Effector memory CD8-positive, alpha-beta T cell (primary cell): ENCODE data around the gene SLC38A8.

Experiments
- ATAC-seq: fragments of 150-1000 bp; cut with Tn5 transposase; replicated peaks from 2 replicates; pipeline ENCODE4 v1.10.0; 2021; ENCODE audit warnings: mild to moderate bottlenecking, moderate library complexity
- DNase-seq, 3 experiments: peaks; one replicate each; pipeline ENCODE4 v3.0.0; 2021
- H3K27ac Mint-ChIP-seq, 2 donors: one replicate each; pipeline ENCODE4 v1.8.0; 2022; ENCODE audit warnings: mild to moderate bottlenecking in 2 of 2, mixed read lengths in 2 of 2, moderate library complexity in 2 of 2
- H3K27me3 Mint-ChIP-seq, 2 donors: one replicate each; pipeline ENCODE4 v1.8.0; 2022; ENCODE audit warnings: mixed read lengths in 2 of 2
- H3K36me3 Mint-ChIP-seq: one replicate; pipeline ENCODE4 v1.8.0; 2022; ENCODE audit warnings: mild to moderate bottlenecking, moderate library complexity, mixed read lengths; ENCODE audit not compliant: insufficient read depth
- H3K4me1 Mint-ChIP-seq, 2 donors: one replicate each; pipeline ENCODE4 v1.8.0; 2022; ENCODE audit warnings: low read depth in 2 of 2, mixed read lengths in 2 of 2
- H3K4me3 Mint-ChIP-seq, 2 donors: one replicate each; pipeline ENCODE4 v1.8.0; 2022; ENCODE audit warnings: mild to moderate bottlenecking in 2 of 2, mixed read lengths in 2 of 2, moderate library complexity in 2 of 2
- H3K9me3 Mint-ChIP-seq, 2 donors: one replicate each; pipeline ENCODE4 v1.8.0; 2022; ENCODE audit warnings: mixed read lengths in 2 of 2
- total RNA-seq, 9 experiments: gene quantifications; one replicate each; lab custom pipeline; 2026; lab: John Stamatoyannopoulos, UW

Gene SLC38A8
- total RNA-seq: 0 to 0.39 (median 0.06) reads per million in 9 experiments

DNA sequence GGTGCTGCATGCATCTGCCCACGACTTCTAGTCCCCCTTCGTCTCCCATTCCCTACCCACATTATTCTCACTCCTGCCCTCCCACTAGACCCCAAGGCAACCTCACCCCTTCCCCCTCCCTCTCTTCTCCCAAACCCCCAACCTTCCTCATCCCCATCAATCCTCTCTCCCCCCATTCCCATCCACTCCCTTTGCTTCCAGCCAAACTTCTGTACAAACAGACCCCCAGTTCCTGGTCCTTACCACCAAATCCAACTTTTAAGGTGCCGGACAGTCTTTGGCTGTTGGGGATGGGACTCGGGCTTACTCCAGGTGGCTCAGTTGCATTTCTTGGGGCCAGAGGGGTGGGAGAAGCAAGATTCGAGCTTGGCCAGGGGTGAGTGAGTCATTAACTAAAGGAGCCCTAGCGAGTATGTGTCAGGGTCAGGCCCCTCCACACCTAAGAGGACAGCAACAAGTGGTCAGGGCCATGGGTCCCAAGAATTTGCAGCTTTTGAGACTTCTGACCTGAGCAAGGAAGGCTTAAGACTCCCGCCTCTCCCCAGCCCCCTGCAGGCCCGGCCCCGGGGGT, at the start of gene SLC38A8:
TSS of gene SLC38A8 (minus strand) at position 488 of the 571 bp plus-strand sequence. CDS start 638 bp downstream, outside the sequence.
- DNase-seq: no peak
- Mint-ChIP-seq H3K27me3 (peaks cover 13 to 47% of the 10 kb centered on the region in 2 donors), H3K4me1 (peaks cover 0 to 6% of the 10 kb centered on the region in 2 donors), H3K27ac (peak within 1 kb of the TSS in 1 of 2 donors; percentile 57), H3K9me3 (no peaks in the 10 kb centered on the region), H3K36me3 (no peaks in the 10 kb centered on the region), H3K4me3 (no peak within 1 kb of the TSS)
- no peak for ATAC-seq

DNA sequence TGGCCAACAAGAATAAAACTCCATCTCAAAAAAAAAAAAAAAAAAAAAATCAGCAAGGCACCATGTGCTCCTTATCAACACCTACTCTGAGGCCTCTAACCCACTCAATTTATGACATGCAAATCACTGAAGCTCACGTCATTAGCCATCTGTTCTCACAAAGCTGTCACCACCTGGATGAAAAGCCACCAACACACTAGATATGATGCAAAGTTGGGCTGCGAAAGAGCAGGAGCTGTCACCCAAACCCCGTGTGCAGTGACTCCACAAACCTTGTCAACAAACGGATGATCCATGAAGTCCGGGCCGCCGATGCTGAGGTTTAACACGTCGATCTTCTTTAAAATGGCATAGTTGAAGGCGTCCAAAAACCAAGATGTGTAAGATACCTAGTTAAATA, 48.9 kb upstream of the SLC38A8 start:
- no peak for ATAC-seq

DNA sequence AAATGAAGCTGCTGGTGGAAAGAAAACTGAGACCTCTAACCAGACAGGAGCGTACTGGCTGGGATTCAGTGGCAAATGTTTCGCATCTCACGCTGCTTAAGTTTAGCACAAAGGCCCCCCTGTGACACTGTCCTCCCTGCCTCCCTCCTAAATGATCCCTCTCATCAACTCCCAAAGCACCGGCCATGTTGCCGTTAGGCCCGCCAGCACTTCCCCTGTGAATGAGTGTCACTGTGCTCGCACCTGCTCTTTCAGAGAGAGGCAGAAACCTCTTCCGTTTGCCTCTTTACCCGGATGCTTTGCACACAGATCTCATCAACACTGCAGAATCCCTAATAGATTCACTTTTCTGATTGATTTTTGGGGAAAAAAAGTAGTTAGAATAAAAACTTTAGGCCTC, 47.6 kb upstream of the SLC38A8 start:
- H3K27me3 Mint-ChIP-seq: no peaks in the 10 kb centered on the region
- ATAC-seq (no peak), DNase-seq (no peak)
- H3K27ac Mint-ChIP-seq: peak overlapping the region in 1 of 2 donors; percentile 79
- H3K4me1 Mint-ChIP-seq: peaks cover 19 to 27% of the 10 kb centered on the region in 2 donors
- no peaks in the 10 kb centered on the region for H3K9me3 Mint-ChIP-seq
- peaks cover 93% of the 10 kb centered on the region for H3K36me3 Mint-ChIP-seq
- H3K4me3 Mint-ChIP-seq: no peak overlapping the region

More for the DNA sequence above, 48.9 kb upstream of the SLC38A8 start:
- Mint-ChIP-seq H3K36me3 (peaks cover 92% of the 10 kb centered on the region), H3K4me3 (no peak overlapping the region), H3K4me1 (peaks cover 15 to 20% of the 10 kb centered on the region in 2 donors), H3K9me3 (no peaks in the 10 kb centered on the region), H3K27me3 (no peaks in the 10 kb centered on the region), H3K27ac (no peak overlapping the region)
- no peak for DNase-seq

DNA sequence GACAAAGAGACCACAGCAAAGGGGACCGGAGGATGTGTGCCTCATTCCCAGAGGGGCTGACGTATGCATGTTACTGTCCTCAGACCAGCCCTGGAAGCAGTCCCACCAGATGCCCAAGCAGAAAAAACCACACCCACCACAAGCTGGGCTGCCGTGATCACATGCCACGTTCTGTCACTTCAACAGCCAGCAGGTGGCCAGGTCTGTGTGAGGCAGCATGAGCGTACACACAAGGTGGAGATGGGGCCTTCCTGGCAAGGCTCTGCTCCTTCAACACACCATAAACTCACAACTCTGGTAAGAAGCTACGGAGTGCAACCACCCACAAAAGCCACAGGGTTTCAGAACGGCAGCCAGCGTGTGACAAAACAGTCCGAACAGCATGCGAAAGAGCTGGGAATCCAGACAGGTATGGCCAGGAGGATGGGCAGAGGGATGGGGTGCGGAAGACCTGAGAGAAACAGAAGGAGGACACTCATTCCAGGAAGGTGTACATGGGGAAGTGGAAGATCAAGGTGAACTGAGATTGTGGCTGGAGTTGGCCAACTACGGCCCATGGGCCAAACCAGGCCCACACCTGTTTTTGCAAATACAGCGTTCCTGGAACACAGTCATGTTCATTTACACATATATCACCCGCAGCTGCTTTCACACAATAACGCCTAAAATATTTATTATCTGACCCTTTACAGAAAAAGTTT, 46.2 kb upstream of the SLC38A8 start:
- Mint-ChIP-seq H3K4me1 (peaks cover 23 to 32% of the 10 kb centered on the region in 2 donors), H3K9me3 (no peaks in the 10 kb centered on the region), H3K27me3 (no peaks in the 10 kb centered on the region), H3K36me3 (peaks cover 87% of the 10 kb centered on the region), H3K27ac (peak overlapping the region; percentile 79 to 81), H3K4me3 (no peak overlapping the region)
- peak; percentile 60 for ATAC-seq
- peak; percentile 14 to 38 (median 21) for DNase-seq

DNA sequence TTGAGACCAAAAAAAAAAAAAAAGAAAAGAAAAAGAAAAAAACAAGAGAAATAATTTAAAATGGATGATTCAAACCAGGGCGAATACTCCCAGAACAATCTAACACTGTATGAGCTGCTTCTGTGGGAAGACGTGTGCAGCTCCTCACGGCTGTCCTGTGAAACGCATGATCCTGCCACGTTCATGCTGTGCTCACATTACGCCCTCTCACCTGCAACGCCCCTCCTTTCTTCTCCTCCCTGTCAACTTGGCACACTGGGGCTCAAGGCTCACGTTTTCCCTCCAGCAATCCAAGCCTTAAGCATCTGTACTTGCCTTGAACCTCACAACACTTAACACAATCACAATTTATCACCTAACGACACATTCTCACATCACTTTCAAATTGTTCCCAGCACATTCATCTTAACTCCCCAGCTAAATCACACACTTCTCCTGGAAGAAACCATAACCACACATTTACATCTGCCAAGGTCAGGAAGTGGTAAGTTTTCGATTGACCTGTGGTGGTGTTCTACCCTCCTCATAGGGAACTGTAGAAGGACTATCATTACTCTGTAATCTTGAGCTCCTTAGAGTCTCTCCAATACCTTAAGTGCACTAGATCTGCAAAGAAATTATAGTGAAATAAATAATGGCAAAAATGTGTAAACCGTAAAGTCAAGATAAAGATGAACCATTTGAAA, 45.0 kb upstream of the SLC38A8 start:
- no peaks in the 10 kb centered on the region for H3K27me3 Mint-ChIP-seq
- H3K4me3 Mint-ChIP-seq: no peak overlapping the region
- no peaks in the 10 kb centered on the region for H3K9me3 Mint-ChIP-seq
- peaks cover 23 to 32% of the 10 kb centered on the region in 2 donors for H3K4me1 Mint-ChIP-seq
- H3K27ac Mint-ChIP-seq: no peak overlapping the region
- H3K36me3 Mint-ChIP-seq: peaks cover 82% of the 10 kb centered on the region
- ATAC-seq (no peak), DNase-seq (no peak)

DNA sequence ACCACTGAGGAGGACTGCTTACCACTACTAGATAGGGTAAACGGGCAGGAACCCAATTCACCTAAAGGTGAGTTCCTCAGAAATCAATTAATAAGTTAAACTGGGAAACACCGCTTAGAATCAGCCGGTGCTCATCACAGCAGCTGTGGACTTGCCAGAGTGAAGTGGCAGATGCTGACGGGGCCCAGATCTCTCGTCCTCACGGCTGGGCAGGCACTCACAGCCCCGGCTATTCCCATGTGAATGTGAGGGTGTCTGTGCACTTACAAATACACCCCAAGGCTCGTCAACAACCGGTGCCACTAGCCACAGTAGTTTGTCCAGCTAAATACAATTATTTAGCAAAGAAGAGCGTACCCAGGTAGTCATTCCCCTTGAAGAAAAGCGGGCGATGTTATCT, 44.4 kb upstream of the SLC38A8 start:
- Mint-ChIP-seq H3K4me1 (peaks cover 23 to 32% of the 10 kb centered on the region in 2 donors), H3K27me3 (no peaks in the 10 kb centered on the region), H3K4me3 (no peak overlapping the region), H3K9me3 (no peaks in the 10 kb centered on the region), H3K27ac (no peak overlapping the region), H3K36me3 (peaks cover 77% of the 10 kb centered on the region)
- ATAC-seq: no peak
- no peak for DNase-seq

DNA sequence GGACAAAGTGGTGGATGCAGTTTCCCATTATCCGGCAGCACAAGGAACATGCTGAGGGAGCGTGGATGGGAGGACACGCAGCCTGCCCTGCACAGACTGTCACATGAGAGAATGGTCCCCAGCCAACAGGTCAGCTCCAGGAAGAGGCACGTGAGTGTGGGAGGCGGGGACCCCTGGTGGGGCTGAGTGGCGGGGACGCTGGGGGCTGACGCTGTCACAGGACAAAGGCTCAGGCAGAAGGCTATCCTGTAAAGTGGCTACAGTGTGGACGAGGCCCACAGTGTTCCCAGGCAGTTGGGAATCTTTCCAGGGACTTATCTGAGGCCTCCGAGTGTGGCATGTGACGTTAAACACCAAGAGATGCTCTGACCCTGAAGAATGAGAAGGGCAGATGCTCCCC, 43.7 kb upstream of the SLC38A8 start:
- DNase-seq: no peak
- H3K4me1 Mint-ChIP-seq: peaks cover 23 to 32% of the 10 kb centered on the region in 2 donors
- no peaks in the 10 kb centered on the region for H3K9me3 Mint-ChIP-seq
- ATAC-seq: no peak
- H3K4me3 Mint-ChIP-seq: no peak overlapping the region
- no peaks in the 10 kb centered on the region for H3K27me3 Mint-ChIP-seq
- peaks cover 77% of the 10 kb centered on the region for H3K36me3 Mint-ChIP-seq
- H3K27ac Mint-ChIP-seq: peak overlapping the region in 1 of 2 donors; percentile 18

DNA sequence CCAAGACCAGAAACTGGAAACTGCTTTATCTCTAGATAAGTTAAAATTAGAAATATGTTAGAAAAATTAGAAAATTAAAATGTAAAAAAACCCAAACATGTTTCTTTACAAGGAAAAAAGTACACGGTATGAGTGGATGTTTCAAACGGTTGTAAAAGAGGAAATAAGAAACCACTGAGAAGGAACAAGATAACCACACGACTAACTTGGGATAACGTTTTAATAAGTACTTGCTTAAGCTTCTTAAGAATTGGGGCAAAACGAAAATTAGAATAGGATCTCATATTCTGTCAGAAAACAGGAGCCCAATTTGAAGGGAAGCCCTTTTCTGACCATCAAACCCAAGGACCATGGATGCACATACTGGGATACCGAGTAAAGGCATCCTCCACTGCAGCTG, 43.2 kb upstream of the SLC38A8 start:
- Mint-ChIP-seq H3K9me3 (no peaks in the 10 kb centered on the region), H3K27ac (peak overlapping the region in 1 of 2 donors; percentile 18), H3K4me3 (no peak overlapping the region), H3K36me3 (peaks cover 75% of the 10 kb centered on the region), H3K27me3 (no peaks in the 10 kb centered on the region), H3K4me1 (peaks cover 23 to 32% of the 10 kb centered on the region in 2 donors)
- no peak for DNase-seq
- no peak for ATAC-seq

DNA sequence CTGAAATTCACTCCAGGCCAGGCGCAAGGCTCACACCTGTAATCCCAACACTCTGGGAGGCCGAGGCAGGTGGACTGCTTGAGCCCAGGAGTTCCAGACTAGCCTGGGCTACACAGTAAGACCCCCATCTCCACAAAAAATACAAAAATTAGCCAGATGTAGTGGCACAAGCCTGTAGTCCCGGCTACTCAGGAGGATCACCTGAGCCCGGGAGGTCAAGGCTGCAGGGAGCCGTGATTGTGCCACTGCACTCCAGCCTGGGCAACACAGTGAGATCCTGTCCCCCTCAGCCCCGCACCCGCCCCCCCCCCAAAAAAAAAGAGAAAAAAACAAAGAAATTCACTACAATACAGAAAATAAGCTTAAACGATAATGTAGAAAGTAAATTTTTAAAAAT, 42.7 kb upstream of the SLC38A8 start:
- ATAC-seq (no peak), DNase-seq (no peak)
- Mint-ChIP-seq H3K27ac (peak overlapping the region in 1 of 2 donors; percentile 78), H3K4me3 (no peak overlapping the region), H3K36me3 (peaks cover 75% of the 10 kb centered on the region), H3K4me1 (peaks cover 23 to 32% of the 10 kb centered on the region in 2 donors), H3K27me3 (no peaks in the 10 kb centered on the region), H3K9me3 (no peaks in the 10 kb centered on the region)

DNA sequence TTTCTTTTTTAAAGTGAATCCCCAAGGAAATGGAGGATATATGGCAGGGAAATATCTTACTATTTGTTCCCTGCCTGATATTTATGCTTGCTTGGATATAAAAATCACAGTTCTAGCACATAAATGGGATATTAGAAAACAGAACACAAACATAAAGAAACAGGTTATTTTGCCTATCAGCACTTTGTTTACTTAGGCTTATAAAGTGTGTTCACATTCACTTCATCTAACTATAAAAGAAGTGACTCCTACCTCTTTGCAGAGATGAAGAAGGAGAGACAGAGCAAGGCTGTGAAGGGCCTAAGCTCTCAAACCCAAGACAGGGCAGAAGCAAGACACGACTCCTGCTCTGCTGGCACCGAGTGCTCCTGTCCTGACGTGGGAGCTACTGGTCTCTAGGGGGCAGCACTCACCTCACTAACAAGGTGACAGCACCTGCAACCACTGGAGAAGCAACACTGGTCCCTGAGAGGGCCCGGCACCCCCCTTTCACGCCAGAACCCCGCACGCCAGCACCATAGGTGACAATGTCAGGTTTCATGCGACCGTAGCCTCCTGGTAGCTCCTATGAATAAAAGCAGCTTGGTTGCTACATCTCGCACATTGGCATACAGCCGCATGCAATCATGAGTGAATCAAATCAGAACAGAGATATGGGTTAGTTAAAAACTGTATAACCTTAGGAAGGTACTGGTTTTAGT, 42.1 kb upstream of the SLC38A8 start:
- DNase-seq (peak; percentile 54 to 67 (median 61)), ATAC-seq (peak; percentile 89)
- Mint-ChIP-seq H3K27me3 (no peaks in the 10 kb centered on the region), H3K36me3 (peaks cover 73% of the 10 kb centered on the region), H3K4me3 (peak overlapping the region in 1 of 2 donors; percentile 31), H3K4me1 (peaks cover 25 to 32% of the 10 kb centered on the region in 2 donors), H3K9me3 (no peaks in the 10 kb centered on the region), H3K27ac (peak overlapping the region in 1 of 2 donors; percentile 78)

DNA sequence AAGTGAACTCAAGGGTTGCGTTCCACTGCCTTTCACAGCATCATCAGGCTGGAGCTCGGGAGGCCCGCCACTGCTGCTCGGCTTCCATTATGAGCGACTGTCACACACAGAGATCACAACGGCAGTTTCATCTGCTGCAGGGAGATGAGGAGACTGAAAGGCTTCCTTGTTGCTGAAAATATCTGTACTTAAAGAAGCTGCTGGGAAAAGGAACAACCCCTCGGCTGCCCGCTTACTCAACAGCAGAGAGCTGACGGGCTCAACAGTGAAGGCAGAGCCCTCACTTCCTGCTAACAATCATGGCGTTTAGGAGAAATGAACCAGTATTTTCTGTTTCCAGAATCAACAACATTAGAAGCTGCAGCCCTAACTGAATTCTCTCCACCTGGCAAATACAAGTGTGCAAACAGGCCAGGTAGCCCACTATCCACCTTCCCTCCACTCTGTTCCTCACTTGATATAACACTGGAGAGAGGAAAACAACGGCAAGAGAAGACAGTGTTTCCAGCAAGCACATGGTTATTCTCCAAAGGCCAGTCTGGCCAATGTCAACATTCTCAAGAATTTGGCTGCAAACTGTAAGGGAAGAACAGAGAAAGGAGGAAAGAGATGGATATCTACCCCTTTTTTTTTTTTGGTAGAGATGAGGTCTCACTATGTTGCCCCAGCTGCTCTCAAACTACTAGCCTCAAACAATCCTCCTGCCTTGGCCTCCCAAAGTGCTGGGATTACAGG, 40.4 kb upstream of the SLC38A8 start:
- DNase-seq (no peak), ATAC-seq (no peak)
- H3K4me1 Mint-ChIP-seq: peaks cover 17 to 18% of the 10 kb centered on the region in 2 donors
- no peaks in the 10 kb centered on the region for H3K27me3 Mint-ChIP-seq
- no peaks in the 10 kb centered on the region for H3K9me3 Mint-ChIP-seq
- H3K4me3 Mint-ChIP-seq: no peak overlapping the region
- peaks cover 67% of the 10 kb centered on the region for H3K36me3 Mint-ChIP-seq
- no peak overlapping the region for H3K27ac Mint-ChIP-seq

DNA sequence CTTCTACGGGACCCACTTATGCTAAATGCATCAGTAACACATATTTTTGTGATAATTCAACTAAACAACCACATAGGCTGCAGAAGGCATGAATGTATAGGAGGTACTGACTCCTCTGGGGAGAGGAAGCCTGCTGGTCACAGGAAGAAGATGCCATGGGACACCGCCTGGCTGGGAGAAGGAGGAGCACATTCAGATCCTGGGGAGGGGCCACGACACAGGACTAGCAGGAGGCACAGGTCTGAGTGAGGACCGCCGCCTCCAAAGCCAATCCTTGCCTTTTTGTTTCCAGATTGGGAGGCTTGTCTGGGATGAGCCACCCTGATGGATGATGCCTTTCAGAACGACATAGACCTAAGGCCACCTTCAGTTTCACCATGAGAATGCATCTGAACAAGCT, 39.5 kb upstream of the SLC38A8 start:
- no peak for DNase-seq
- H3K36me3 Mint-ChIP-seq: peaks cover 65% of the 10 kb centered on the region
- peak overlapping the region in 1 of 2 donors; percentile 60 for H3K27ac Mint-ChIP-seq
- no peak for ATAC-seq
- no peak overlapping the region for H3K4me3 Mint-ChIP-seq
- H3K27me3 Mint-ChIP-seq: no peaks in the 10 kb centered on the region
- peaks cover 12 to 16% of the 10 kb centered on the region in 2 donors for H3K4me1 Mint-ChIP-seq
- H3K9me3 Mint-ChIP-seq: no peaks in the 10 kb centered on the region
